PC-9 (cell line): ENCODE measurements around the gene YIF1B.

ENCODE experiments used
- EZH2 ChIP-seq: fragments of 200-600 bp; sonication (generic); IDR thresholded peaks from 2 replicates; pipeline ENCODE4 v1.8.0; 2017; ENCODE audit warnings: antibody characterized with exemption, low read depth
- TF ChIP-seq, protein P1 (sequence below): fragments of 200-600 bp; sonication (generic); conservative IDR thresholded peaks from 2 replicates; pipeline ENCODE4 v1.6.1; 2017; ENCODE audit warnings: mixed run types, antibody characterized with exemption, mild to moderate bottlenecking, moderate library complexity

DNA sequence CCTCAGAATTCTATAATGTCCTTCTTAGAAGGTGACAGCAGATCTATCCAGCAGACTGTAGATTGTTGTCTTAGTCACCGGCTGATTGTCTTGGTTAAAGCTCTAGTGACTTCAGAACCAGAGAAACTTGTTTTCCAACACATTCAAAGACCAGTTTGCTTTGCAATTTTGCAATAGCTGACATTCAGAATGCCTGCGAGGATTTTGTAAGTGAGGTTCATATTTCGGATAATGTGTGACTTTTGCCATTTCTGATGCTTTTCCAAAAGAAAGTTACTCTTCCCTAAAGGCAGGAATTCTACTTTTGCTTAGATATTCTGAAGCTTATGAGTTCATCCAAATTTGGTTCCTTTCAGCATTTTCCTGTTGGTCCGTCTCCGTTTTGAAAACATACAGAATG lies 38.2 kb downstream of the YIF1B start:
- TF ChIP-seq, protein P1, sequence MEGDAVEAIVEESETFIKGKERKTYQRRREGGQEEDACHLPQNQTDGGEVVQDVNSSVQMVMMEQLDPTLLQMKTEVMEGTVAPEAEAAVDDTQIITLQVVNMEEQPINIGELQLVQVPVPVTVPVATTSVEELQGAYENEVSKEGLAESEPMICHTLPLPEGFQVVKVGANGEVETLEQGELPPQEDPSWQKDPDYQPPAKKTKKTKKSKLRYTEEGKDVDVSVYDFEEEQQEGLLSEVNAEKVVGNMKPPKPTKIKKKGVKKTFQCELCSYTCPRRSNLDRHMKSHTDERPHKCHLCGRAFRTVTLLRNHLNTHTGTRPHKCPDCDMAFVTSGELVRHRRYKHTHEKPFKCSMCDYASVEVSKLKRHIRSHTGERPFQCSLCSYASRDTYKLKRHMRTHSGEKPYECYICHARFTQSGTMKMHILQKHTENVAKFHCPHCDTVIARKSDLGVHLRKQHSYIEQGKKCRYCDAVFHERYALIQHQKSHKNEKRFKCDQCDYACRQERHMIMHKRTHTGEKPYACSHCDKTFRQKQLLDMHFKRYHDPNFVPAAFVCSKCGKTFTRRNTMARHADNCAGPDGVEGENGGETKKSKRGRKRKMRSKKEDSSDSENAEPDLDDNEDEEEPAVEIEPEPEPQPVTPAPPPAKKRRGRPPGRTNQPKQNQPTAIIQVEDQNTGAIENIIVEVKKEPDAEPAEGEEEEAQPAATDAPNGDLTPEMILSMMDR = no peak
- no peak for TF ChIP-seq EZH2
